Brain microvascular endothelial cell (primary cell): ENCODE measurements around the gene RUFY4.

Experiments
- DNase-seq: peaks from one replicate; pipeline ENCODE4 v3.0.0-alpha.2; 2020
- H3K27ac ChIP-seq: fragments of 250-450 bp; sonication (Bioruptor Pico); 2 replicates; pipeline ENCODE4 v1.5.1; 2020; ENCODE audit warnings: mild to moderate bottlenecking, moderate library complexity
- H3K27me3 ChIP-seq: fragments of 250-450 bp; sonication (Bioruptor Pico); replicated peaks from 2 replicates; pipeline ENCODE4 v1.5.1; 2020; ENCODE audit warnings: mild to moderate bottlenecking
- H3K36me3 ChIP-seq: fragments of 250-450 bp; sonication (Bioruptor Pico); replicated peaks from 2 replicates; pipeline ENCODE4 v1.5.1; 2020; ENCODE audit warnings: mild to moderate bottlenecking
- H3K4me3 ChIP-seq: 2 replicates; pipeline ENCODE4 v1.5.1; 2011; ENCODE audit warnings: low read depth, mild to moderate bottlenecking, control low read depth, low read length, moderate library complexity
- CTCF ChIP-seq: IDR thresholded peaks from 2 replicates; pipeline ENCODE4 v1.5.1; 2011; ENCODE audit warnings: low read depth, mild to moderate bottlenecking, moderate library complexity, low read length, control low read depth, inconsistent platforms; ENCODE audit errors: missing control alignments
- in situ Hi-C: cut with HindIII; loops from 2 replicates; pipeline ENCODE4 v1.10.0; 2017; ENCODE audit warnings: low sequenced_read_pairs, low pct_ligation_motif_present

RUFY4 gene

DNA sequence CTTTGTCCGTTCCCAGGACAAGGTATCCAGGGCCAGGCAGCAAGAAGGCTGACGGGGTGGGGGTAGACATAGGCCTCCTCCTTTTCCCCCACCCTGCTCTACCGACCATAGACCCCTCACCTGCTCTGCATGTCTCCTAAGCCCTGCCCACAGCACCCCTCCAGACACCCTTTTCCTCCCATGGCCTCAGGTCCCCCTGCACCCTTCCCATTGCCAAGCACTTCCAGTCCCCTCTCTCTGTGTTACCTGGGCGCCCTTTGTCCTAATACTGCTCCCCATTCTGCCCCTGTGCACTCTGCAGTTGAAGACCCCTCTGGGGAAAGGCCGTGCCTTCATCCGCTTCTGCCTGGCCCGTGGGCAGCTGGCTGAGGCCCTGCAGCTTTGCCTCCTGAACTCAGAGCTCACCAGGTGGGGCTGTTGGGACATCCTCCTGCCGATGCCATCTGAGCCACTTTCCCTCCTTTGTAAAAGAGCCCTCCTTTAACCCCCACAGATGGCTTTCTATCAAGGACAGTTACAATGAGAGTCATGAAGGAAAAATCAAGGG, 3.5 kb downstream of the RUFY4 start:
- no peak for DNase-seq
- peaks cover 4% of the 10 kb centered on the region for H3K27me3 ChIP-seq
- in situ Hi-C loops, result no loop called here
- H3K4me3 ChIP-seq, result no peak overlapping the region
- no peaks in the 10 kb centered on the region for H3K36me3 ChIP-seq
- H3K27ac ChIP-seq, result no peak overlapping the region
- no peak for TF ChIP-seq CTCF

DNA sequence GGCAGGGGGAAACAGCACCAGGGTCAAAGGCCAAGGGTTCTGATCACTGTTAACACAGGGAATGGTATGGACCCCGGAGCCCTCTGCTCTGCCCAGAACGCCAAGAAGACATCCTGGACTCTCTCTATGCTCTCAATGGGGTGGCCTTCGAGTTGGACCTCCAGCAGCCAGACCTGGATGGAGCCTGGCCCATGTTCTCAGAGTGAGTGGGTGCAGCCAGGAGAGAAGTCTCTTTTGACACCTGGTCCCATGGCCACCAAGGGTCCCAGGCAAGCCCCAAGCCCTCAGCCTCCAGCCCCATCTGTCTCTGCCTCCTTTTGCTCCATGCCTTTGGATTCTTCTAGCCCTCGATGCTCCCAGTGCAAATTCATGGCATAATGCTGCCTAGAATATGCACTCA, 4.1 kb downstream of the RUFY4 start:
- no peak for DNase-seq
- Histone ChIP-seq H3K36me3 (no peaks in the 10 kb centered on the region), H3K27ac (no peak overlapping the region), H3K4me3 (no peak overlapping the region), H3K27me3 (peaks cover 3% of the 10 kb centered on the region)
- in situ Hi-C loops, result no loop called here
- TF ChIP-seq CTCF, result no peak

- Histone ChIP-seq H3K27me3 (peaks cover 3% of the 10 kb centered on the region), H3K27ac (no peak overlapping the region), H3K36me3 (no peaks in the 10 kb centered on the region), H3K4me3 (no peak overlapping the region)
- DNase-seq, result peak; percentile 7
- peak; percentile 78 for TF ChIP-seq CTCF
- in situ Hi-C loops, result no loop called here
These were observed 5.0 kb downstream of the RUFY4 start for GRCh38 chr2:218074031-218074430.

- TF ChIP-seq CTCF, result no peak
- no peak for DNase-seq
- in situ Hi-C loops, result no loop called here
- H3K36me3 ChIP-seq, result no peaks in the 10 kb centered on the region
- no peak overlapping the region for H3K4me3 ChIP-seq
- no peak overlapping the region for H3K27ac ChIP-seq
- H3K27me3 ChIP-seq, result no peaks in the 10 kb centered on the region
These were observed 7.1 kb downstream of the RUFY4 start for GRCh38 chr2:218075975-218076811.

DNA sequence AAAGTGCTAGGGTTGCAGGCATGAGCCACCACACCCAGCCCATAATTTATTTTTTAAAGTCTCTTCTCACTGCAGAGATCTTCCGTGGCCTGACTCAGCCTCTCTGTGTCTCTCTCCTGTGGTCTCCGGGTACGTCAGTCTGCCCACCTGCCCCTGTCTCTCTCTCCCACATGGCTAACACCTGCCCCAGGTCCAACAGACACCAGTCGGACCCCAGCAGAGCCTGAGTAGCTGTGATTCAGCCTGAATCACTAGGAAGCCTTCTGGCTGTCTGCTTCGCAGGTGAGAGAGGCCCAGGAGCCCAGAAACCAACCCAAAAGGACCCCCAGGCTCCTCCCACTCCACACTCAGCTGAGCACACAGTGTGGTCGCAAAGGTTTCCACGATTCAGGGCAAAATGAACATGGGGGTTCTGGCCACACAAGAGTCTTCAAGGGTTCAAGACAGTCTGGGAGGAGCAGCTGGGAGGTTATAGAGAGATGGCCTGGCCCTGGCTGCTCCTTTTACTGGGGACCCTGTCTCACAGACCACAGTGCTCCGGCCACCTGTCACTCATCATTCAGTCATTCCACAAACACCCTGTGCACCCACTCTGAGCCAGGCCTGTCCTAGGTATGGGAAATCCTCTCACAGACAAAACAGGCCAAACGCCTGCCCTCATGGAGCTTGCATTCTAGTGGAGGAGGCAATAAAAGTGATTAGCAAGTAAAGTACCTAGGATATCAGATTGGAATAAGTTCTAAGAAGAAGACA, 8.6 kb downstream of the RUFY4 start:
- DNase-seq, result no peak
- no peak overlapping the region for H3K4me3 ChIP-seq
- in situ Hi-C loops, result no loop called here
- no peaks in the 10 kb centered on the region for H3K36me3 ChIP-seq
- no peaks in the 10 kb centered on the region for H3K27me3 ChIP-seq
- TF ChIP-seq CTCF, result no peak
- no peak overlapping the region for H3K27ac ChIP-seq
